Effector memory CD4-positive, alpha-beta T cell (primary cell): ENCODE results near the gene UBE2D3.

ENCODE experiments used
- DNase-seq, 3 donors: peaks; one replicate each; pipeline ENCODE4 v3.0.0-alpha.2; 2020
- H3K27ac ChIP-seq: 2 replicates; pipeline ENCODE4 v1.7.0; 2013; ENCODE audit warnings: mild to moderate bottlenecking, low read length, moderate library complexity; ENCODE audit not compliant: insufficient read depth, poor library complexity, severe bottlenecking
- H3K27me3 ChIP-seq: replicated peaks from 2 replicates; pipeline ENCODE4 v1.7.0; 2013; ENCODE audit warnings: mild to moderate bottlenecking, low read length; ENCODE audit not compliant: insufficient read depth, control insufficient read depth, poor library complexity, severe bottlenecking
- H3K36me3 ChIP-seq: 2 replicates; pipeline ENCODE4 v1.7.0; 2013; ENCODE audit warnings: mild to moderate bottlenecking, low read length, moderate library complexity; ENCODE audit not compliant: control insufficient read depth, insufficient read depth
- H3K4me1 ChIP-seq: 2 replicates; pipeline ENCODE4 v1.7.0; 2013; ENCODE audit warnings: low read length, mild to moderate bottlenecking; ENCODE audit not compliant: control insufficient read depth, insufficient read depth, poor library complexity, severe bottlenecking
- H3K4me3 ChIP-seq: 2 replicates; pipeline ENCODE4 v1.7.0; 2013; ENCODE audit warnings: low read length, low read depth, mild to moderate bottlenecking; ENCODE audit not compliant: insufficient read depth, poor library complexity, severe bottlenecking
- H3K9me3 ChIP-seq: 2 replicates; pipeline ENCODE4 v1.7.0; 2013; ENCODE audit warnings: mild to moderate bottlenecking, low read length, moderate library complexity; ENCODE audit not compliant: control insufficient read depth

Gene UBE2D3

DNA sequence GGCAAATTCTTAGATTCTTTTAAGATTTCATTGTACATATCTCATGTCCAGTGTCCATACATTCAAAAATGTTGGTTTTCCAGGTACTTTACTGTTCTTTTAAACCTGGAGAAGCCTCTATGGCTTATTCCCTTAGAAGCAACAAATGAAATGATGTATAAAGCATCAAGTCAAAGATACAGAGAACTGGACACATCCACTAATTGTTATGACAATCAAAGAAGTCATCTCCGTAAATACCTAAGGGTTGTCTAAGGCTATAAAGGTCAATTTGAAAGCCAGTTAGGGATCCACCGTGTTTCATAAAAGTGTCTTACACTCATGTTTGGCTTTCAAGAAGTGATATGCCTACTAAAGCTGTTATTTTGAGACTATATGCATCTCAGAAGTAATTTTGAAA is 32.4 kb downstream of the UBE2D3 start:
- no peak overlapping the region for H3K27ac ChIP-seq
- H3K36me3 ChIP-seq: peaks cover 46% of the 10 kb centered on the region
- H3K9me3 ChIP-seq: no peaks in the 10 kb centered on the region
- H3K4me3 ChIP-seq: no peak overlapping the region
- no peaks in the 10 kb centered on the region for H3K27me3 ChIP-seq
- DNase-seq: no peak
- H3K4me1 ChIP-seq: no peaks in the 10 kb centered on the region

DNA sequence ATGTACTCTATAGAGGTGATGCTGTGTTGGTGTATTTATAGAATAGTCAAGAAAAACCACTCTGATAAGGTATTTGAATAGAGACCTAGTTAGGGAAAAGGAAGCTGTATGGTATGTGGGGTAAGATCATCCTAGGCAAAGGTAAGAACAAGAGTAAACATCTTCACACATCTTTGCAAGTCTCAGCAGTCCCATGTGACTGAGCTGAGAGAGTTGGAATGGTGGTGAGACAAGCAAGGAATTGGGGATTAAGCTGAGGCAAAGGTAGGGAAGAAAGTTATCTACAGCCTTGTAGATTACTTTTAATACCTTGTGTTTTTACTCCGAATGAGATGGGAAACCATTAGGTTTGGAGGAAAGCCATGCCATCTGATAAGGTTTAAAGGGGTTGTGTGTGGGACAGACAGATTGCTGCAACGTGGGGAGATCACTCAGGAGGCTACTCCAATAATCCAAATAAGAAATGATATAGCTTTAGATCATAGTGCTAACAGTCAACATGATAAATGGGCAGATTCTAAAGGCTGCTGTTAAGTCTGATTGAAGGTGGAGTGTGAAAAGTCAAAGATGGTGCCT is 34.9 kb downstream of the UBE2D3 start:
- peaks cover 22% of the 10 kb centered on the region for H3K36me3 ChIP-seq
- H3K27me3 ChIP-seq: no peaks in the 10 kb centered on the region
- no peaks in the 10 kb centered on the region for H3K4me1 ChIP-seq
- H3K27ac ChIP-seq: no peak overlapping the region
- no peaks in the 10 kb centered on the region for H3K9me3 ChIP-seq
- DNase-seq: no peak
- no peak overlapping the region for H3K4me3 ChIP-seq

DNA sequence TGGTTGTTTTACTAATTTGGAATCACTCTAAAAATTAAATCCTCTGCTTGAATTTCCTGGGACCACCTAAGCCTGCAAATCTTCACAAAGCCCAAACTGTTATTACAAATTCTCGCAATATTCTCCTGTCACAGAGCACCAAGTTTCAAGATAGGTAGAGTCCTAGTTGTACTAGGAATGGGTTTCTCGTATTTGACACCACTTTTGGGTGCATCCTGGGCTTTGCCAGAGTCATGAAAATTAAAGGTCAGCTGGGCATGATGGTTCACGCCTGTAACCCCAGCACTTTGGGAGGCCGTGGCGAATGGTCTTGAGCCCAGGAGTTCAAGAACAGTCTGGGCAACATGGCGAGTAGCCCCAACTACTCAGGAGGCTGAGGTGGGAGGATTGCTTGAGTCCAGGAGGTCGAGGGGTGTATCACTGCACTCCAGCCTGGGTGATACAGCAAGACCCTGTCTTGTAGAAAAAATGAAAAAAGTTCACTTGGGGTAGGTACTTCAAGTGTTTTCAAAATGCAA is 36.0 kb downstream of the UBE2D3 start:
- no peak overlapping the region for H3K27ac ChIP-seq

DNA sequence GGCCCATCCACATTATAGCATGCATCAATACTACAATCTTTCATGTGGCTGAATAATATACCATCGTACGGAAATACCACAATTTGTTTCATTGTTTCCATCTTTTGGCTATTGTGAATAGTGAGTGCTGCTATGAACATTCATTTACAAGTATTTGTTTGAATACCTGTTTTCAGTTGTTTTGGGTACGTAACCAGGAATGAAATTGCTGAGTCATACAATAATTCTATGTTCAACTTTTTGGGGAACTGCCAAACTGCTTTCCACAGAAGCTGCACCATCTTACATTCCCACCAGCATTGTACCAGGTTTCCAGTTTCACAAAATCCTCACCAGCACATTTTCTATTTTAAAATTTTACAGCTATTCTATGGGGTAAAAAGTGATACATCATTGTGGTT is 38.0 kb downstream of the UBE2D3 start:
- Histone ChIP-seq H3K4me1 (no peaks in the 10 kb centered on the region), H3K9me3 (no peaks in the 10 kb centered on the region), H3K36me3 (no peaks in the 10 kb centered on the region), H3K4me3 (no peak overlapping the region), H3K27ac (no peak overlapping the region), H3K27me3 (no peaks in the 10 kb centered on the region)
- no peak for DNase-seq

More for the DNA sequence above, 36.0 kb downstream of the UBE2D3 start:
- Histone ChIP-seq H3K4me3 (no peak overlapping the region), H3K36me3 (peaks cover 14% of the 10 kb centered on the region), H3K4me1 (no peaks in the 10 kb centered on the region), H3K27me3 (no peaks in the 10 kb centered on the region), H3K9me3 (no peaks in the 10 kb centered on the region)
- DNase-seq: no peak

DNA sequence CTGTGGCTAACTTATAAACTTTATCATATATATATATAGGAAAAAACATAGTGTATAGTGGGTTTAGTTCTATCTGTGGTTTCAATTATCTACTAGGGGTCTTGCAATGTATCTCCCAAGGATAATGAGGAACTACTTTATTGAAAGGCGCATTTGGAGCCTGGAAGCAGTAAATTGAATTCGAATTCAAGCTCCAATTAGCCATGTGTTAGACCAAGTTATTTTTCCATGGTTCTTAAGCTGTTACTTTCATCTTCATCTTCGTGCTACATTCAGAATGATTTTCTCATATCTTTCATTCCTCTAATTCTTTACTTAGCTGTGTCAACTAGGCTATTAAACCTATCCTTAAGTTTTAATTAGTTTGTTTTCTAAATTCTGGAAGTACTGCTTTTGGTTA is 39.4 kb downstream of the UBE2D3 start:
- no peaks in the 10 kb centered on the region for H3K9me3 ChIP-seq
- no peaks in the 10 kb centered on the region for H3K4me1 ChIP-seq
- no peaks in the 10 kb centered on the region for H3K36me3 ChIP-seq
- no peak overlapping the region for H3K27ac ChIP-seq
- H3K27me3 ChIP-seq: no peaks in the 10 kb centered on the region
- H3K4me3 ChIP-seq: no peak overlapping the region
- DNase-seq: no peak

DNA sequence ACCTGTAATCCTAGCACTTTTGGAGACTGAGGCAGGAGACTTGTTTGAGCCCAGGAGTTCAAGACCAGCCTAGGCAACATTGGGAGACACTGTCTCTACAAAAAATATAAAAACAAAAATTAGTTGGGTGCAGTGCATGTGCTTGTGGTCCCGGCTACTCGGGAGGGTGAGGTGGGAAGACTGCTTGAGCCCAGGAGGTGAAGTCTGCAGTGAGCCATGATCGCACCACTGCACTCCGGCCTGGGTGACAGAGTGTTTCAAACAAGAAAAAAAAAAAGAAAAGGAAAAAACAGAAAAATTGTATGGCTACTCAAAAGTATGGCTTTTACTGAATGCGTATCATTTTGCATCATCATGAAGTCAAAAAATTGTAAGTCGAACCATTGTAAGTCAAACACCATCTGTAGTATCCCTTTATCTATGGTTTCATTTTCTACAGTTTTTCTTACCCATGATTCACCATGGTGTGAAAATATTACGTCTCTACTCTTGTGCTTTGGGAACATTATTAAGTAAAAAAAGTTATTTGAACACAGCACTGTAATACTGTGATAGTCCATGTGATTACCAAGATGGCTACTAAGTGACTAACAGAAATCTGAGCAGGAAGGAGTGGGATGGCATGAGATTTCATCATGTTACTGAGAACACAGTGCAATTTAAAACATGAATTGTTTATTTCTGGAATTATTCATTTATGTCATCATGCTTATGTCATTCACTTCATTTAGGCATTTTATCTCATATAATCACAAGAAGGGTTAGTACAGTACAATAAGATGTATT is 40.1 kb downstream of the UBE2D3 start:
- H3K27ac ChIP-seq: no peak overlapping the region
- no peaks in the 10 kb centered on the region for H3K27me3 ChIP-seq
- no peaks in the 10 kb centered on the region for H3K36me3 ChIP-seq
- no peak for DNase-seq
- H3K4me3 ChIP-seq: no peak overlapping the region
- H3K9me3 ChIP-seq: no peaks in the 10 kb centered on the region
- H3K4me1 ChIP-seq: no peaks in the 10 kb centered on the region

DNA sequence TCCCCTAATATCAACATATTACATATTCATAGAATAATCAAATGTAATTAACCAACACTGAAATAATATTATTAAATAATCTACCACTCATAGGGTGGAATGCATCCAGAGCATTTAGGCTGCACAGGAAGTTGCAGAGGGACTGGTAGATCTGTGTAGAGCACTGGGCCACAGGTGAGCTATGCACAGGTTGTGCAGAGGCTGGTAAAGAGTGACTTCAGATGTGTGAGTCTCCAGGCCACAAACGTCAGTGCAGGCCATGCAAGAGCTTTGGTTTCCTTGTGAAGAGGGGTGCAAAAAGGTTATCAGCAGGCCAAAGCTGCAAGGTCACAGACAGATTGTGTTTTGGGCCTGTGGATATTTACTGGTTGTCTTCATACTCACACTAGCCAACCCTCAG is 41.1 kb downstream of the UBE2D3 start:
- H3K4me1 ChIP-seq: no peaks in the 10 kb centered on the region
- no peak overlapping the region for H3K4me3 ChIP-seq
- no peaks in the 10 kb centered on the region for H3K27me3 ChIP-seq
- H3K36me3 ChIP-seq: no peaks in the 10 kb centered on the region
- H3K9me3 ChIP-seq: no peaks in the 10 kb centered on the region
- H3K27ac ChIP-seq: no peak overlapping the region
- no peak for DNase-seq

DNA sequence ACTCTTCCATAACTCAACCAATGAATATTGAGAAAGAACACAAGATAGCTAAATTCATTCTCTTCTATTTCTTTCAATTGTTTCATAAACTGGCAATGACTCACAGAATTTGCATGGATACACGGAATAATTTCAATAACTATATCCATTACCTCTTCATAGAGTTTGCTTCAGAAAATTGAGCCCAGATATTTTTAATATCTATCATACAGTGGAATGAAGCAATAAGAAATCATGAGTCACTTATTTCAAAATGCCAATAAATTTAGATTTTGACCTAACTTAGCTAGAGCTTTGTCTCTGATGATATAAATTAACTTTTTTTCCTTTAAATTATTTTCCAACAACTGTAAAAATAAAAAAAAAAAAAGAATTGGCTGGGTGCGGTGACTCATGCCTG is 44.3 kb downstream of the UBE2D3 start:
- Histone ChIP-seq H3K9me3 (no peaks in the 10 kb centered on the region), H3K4me3 (no peak overlapping the region), H3K27me3 (no peaks in the 10 kb centered on the region), H3K27ac (no peak overlapping the region), H3K36me3 (no peaks in the 10 kb centered on the region), H3K4me1 (no peaks in the 10 kb centered on the region)
- DNase-seq: no peak

DNA sequence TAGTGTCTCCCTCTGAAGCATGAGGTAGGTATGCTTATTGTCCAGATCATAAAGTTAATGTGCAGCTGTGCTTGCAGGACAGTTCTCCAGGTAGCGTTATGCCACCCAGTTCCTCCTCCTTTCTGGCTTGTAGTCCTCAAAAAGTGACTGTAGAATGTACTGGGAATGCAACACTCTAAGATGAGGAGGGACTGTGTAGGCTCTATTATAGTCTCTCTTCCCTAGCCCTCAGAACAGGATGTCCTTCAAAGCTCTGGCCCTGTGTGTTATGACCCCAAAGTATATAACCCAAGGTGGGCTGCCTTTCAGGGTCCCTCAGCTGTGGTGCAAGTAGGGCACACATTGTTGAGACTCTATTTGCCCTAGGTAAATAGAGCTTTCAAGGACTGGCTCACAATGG is 45.8 kb downstream of the UBE2D3 start:
- no peak for DNase-seq
- Histone ChIP-seq H3K4me1 (no peaks in the 10 kb centered on the region), H3K27me3 (no peaks in the 10 kb centered on the region), H3K9me3 (no peaks in the 10 kb centered on the region), H3K36me3 (no peaks in the 10 kb centered on the region), H3K4me3 (no peak overlapping the region), H3K27ac (no peak overlapping the region)

DNA sequence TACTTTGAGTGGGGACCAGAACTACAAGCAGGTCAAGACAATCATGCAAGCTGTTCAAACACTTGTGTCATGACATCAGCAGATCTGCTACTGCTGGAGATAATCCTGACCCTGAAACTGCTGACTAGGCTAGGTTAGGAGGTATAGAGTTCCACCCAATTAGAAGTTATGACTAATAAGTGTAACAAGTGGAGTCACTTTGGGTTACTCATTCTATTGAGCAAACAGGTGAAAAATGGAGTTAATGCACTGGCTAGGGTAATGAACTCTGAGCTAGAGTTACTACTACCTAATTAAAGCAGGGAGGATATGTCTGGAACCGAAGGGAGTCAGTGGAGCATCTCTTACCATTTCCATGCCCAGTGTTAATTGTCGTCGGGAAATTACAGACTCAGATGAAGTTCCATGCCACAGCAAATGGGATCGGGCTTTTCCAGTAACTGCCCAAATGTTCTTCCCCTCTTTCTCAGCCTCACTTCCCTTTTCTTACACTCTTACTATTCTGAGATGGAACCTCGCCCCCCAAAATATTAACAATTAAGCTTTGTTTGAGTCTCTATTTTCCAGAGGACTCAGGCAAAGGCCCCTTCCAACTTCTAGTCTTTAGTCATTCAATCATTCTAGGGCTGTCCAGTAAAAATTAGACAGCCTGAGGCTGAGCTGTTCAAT is 46.7 kb downstream of the UBE2D3 start:
- Histone ChIP-seq H3K27me3 (no peaks in the 10 kb centered on the region), H3K27ac (no peak overlapping the region), H3K9me3 (no peaks in the 10 kb centered on the region), H3K36me3 (no peaks in the 10 kb centered on the region), H3K4me3 (no peak overlapping the region), H3K4me1 (no peaks in the 10 kb centered on the region)
- DNase-seq: no peak
